Uterus (tissue), 4 donors: ENCODE data around the gene IL1F10. TPM values are rescaled to one million over a fixed set of nuclear protein-coding genes. Genes with fewer than 3 reads are reported as not detected.
A peak's percentile ranks its signal among the peaks of the same experiment; 100 is the strongest.

ENCODE experiments used
- DNase-seq, 2 donors: peaks; one replicate each; pipeline ENCODE4 v3.0.0-alpha.2; 2019 to 2020
- H3K27ac ChIP-seq, 2 donors: fragments of 200-600 bp; sonication (generic); 1 replicate in 1 of 2; 2 replicates in 1 of 2; pipeline ENCODE4 v1.5.1; 2016 to 2018
- H3K27me3 ChIP-seq, 2 donors: fragments of 200-600 bp; sonication (generic); one replicate each; pipeline ENCODE4 v1.5.1; 2018 to 2019; ENCODE audit warnings: control low read depth in 1 of 2
- H3K36me3 ChIP-seq, 2 donors: fragments of 200-600 bp; sonication (generic); one replicate each; pipeline ENCODE4 v1.5.1; 2019; ENCODE audit warnings: control low read depth in 1 of 2
- H3K4me1 ChIP-seq, 2 donors: fragments of 200-600 bp; sonication (generic); one replicate each; pipeline ENCODE4 v1.5.1; 2018 to 2019; ENCODE audit warnings: control low read depth in 1 of 2
- H3K4me3 ChIP-seq, 2 donors: fragments of 200-600 bp; sonication (generic); 1 replicate in 1 of 2; 2 replicates in 1 of 2; pipeline ENCODE4 v1.5.1; 2018 to 2019; ENCODE audit warnings: mild to moderate bottlenecking in 1 of 2
- H3K9me3 ChIP-seq, 2 donors: fragments of 200-600 bp; sonication (generic); one replicate each; pipeline ENCODE4 v1.5.1; 2019; ENCODE audit warnings: control low read depth in 1 of 2
- CTCF ChIP-seq, 4 experiments: fragments of 200-600 bp in 2 of 4; fragments of 450-650 bp in 2 of 4; sonication (generic) in 2 of 4; IDR thresholded peaks; one replicate each; pipeline ENCODE4 v1.5.1; 2016 to 2019; ENCODE audit warnings: antibody characterized with exemption in 4 of 4, mild to moderate bottlenecking in 2 of 4, moderate library complexity in 1 of 4
- POLR2A ChIP-seq, 2 donors: fragments of 450-650 bp; IDR thresholded peaks; one replicate each; pipeline ENCODE4 v1.6.1; 2016; ENCODE audit warnings: antibody characterized with exemption in 2 of 2, mild to moderate bottlenecking in 1 of 2, moderate library complexity in 1 of 2
- intact Hi-C: fragments of 100-400 bp; cut with DNase I; formaldehyde crosslinking; loops from one replicate; pipeline ENCODE4 v1.15.1; 2023; ENCODE audit warnings: low total_unique reads
- total RNA-seq, 4 donors: library from RNA; depleted of rRNA in 3 of 4; stranded (reverse); fragments of >200 nt in 3 of 4; gene quantifications; one replicate each; pipeline versions ENCODE4 v1.1.0 to v1.2.4, GENCODE V29; 2014 to 2023
- donor health status: DM: yes; HTN: yes; CAD: no.

IL1F10 gene
- total RNA-seq, 4 donors from 2014 or later = not detected

GRCh38 chr2:113079131-113079530, 11.4 kb downstream of the IL1F10 start:
- no peaks in the 10 kb centered on the region for H3K36me3 ChIP-seq
- H3K27me3 ChIP-seq = no peaks in the 10 kb centered on the region
- H3K27ac ChIP-seq = no peak overlapping the region
- no peak overlapping the region for H3K4me3 ChIP-seq
- H3K4me1 ChIP-seq = no peaks in the 10 kb centered on the region
- DNase-seq = no peak
- H3K9me3 ChIP-seq = no peaks in the 10 kb centered on the region
- intact Hi-C loops = no loop called here
- TF ChIP-seq CTCF (IDR thresholded peaks at IDR 0.05) = no peak
- no peak for TF ChIP-seq POLR2A (IDR thresholded peaks at IDR 0.05)

- Histone ChIP-seq H3K36me3 (no peaks in the 10 kb centered on the region), H3K27me3 (no peaks in the 10 kb centered on the region), H3K4me1 (no peaks in the 10 kb centered on the region), H3K4me3 (no peak overlapping the region), H3K27ac (no peak overlapping the region), H3K9me3 (no peaks in the 10 kb centered on the region)
- DNase-seq = no peak
- intact Hi-C loops = no loop called here
- TF ChIP-seq POLR2A (IDR thresholded peaks at IDR 0.05) (no peak), CTCF (IDR thresholded peaks at IDR 0.05) (peak in 1 of 4 experiments; percentile 6)
Measured at GRCh38 chr2:113080134-113080533, 12.4 kb downstream of the IL1F10 start.

- no peak overlapping the region for H3K27ac ChIP-seq
- no peaks in the 10 kb centered on the region for H3K4me1 ChIP-seq
- intact Hi-C loops = no loop called here
- no peak for TF ChIP-seq POLR2A (IDR thresholded peaks at IDR 0.05)
- TF ChIP-seq CTCF (IDR thresholded peaks at IDR 0.05) = no peak
- H3K9me3 ChIP-seq = no peaks in the 10 kb centered on the region
- no peak for DNase-seq
- H3K36me3 ChIP-seq = no peaks in the 10 kb centered on the region
- no peaks in the 10 kb centered on the region for H3K27me3 ChIP-seq
- no peak overlapping the region for H3K4me3 ChIP-seq
Measured at GRCh38 chr2:113081488-113082210, 13.9 kb downstream of the IL1F10 start.

GRCh38 chr2:113083296-113083695, 15.5 kb downstream of the IL1F10 start:
- no peaks in the 10 kb centered on the region for H3K27me3 ChIP-seq
- DNase-seq = no peak
- H3K4me1 ChIP-seq = no peaks in the 10 kb centered on the region

More at GRCh38 chr2:113083296-113083695, 15.5 kb downstream of the IL1F10 start:
- Histone ChIP-seq H3K36me3 (no peaks in the 10 kb centered on the region), H3K9me3 (no peaks in the 10 kb centered on the region), H3K27ac (no peak overlapping the region), H3K4me3 (no peak overlapping the region)
- TF ChIP-seq CTCF (IDR thresholded peaks at IDR 0.05) = no peak
- intact Hi-C loops = no loop called here
